Liver (tissue), 9 donors: ENCODE data around the gene SYMPK. TPM values are rescaled to one million over a fixed set of nuclear protein-coding genes. Genes with fewer than 3 reads are reported as not detected.

Experiments
- DNase-seq: peaks from one replicate; pipeline ENCODE4 v3.0.0-alpha.2; 2017; ENCODE audit warnings: low spot score
- H3K27ac ChIP-seq, 2 donors: one replicate each; pipeline ENCODE4 v1.7.0; 2013; ENCODE audit warnings: inconsistent platforms in 2 of 2, low read length in 2 of 2, control low read depth in 1 of 2, low read depth in 1 of 2, mild to moderate bottlenecking in 1 of 2
- H3K27me3 ChIP-seq, 4 donors: one replicate each; pipeline versions ENCODE4 v1.6.1 to v1.7.0; 2013; ENCODE audit warnings: low read length in 3 of 4, inconsistent platforms in 1 of 4, mild to moderate bottlenecking in 1 of 4, moderate library complexity in 1 of 4; ENCODE audit not compliant: control insufficient read depth in 4 of 4, insufficient read depth in 4 of 4
- H3K36me3 ChIP-seq, 4 donors: one replicate each; pipeline versions ENCODE4 v1.6.1 to v1.7.0; 2013; ENCODE audit warnings: low read length in 3 of 4, mild to moderate bottlenecking in 3 of 4, low read depth in 1 of 4, moderate library complexity in 1 of 4; ENCODE audit not compliant: control insufficient read depth in 4 of 4, insufficient read depth in 3 of 4
- H3K4me1 ChIP-seq, 4 donors: one replicate each; pipeline versions ENCODE4 v1.6.1 to v1.7.0; 2013; ENCODE audit warnings: low read length in 3 of 4, mild to moderate bottlenecking in 3 of 4, moderate library complexity in 1 of 4; ENCODE audit not compliant: control insufficient read depth in 4 of 4, insufficient read depth in 4 of 4
- H3K4me3 ChIP-seq, 3 donors: one replicate each; pipeline versions ENCODE4 v1.6.1 to v1.7.0; 2013; ENCODE audit warnings: low read length in 3 of 3, control low read depth in 1 of 3, low read depth in 1 of 3, mild to moderate bottlenecking in 1 of 3
- H3K9ac ChIP-seq, 2 donors: one replicate each; pipeline ENCODE4 v1.7.0; 2013; ENCODE audit warnings: low read length in 2 of 2, mild to moderate bottlenecking in 2 of 2, moderate library complexity in 2 of 2, control low read depth in 1 of 2, low read depth in 1 of 2
- H3K9me3 ChIP-seq, 4 donors: one replicate each; pipeline versions ENCODE4 v1.6.1 to v1.7.0; 2013; ENCODE audit warnings: low read length in 3 of 4; ENCODE audit not compliant: control insufficient read depth in 4 of 4
- EGR1 ChIP-seq, 2 donors: IDR thresholded peaks; 2 replicates each; pipeline ENCODE4 v1.6.1; 2016 to 2018; ENCODE audit warnings: antibody characterized with exemption in 2 of 2, low read depth in 2 of 2
- FOXA1 ChIP-seq: IDR thresholded peaks from 2 replicates; pipeline ENCODE4 v1.6.1; 2016; ENCODE audit warnings: antibody characterized with exemption
- FOXA2 ChIP-seq: IDR thresholded peaks from 2 replicates; pipeline ENCODE4 v1.6.1; 2016; ENCODE audit warnings: antibody characterized with exemption
- GABPA ChIP-seq, 2 donors: IDR thresholded peaks in 1 of 2; conservative IDR thresholded peaks in 1 of 2; 2 replicates each; pipeline ENCODE4 v1.6.1; 2016; ENCODE audit warnings: antibody characterized with exemption in 2 of 2, mild to moderate bottlenecking in 1 of 2, moderate library complexity in 1 of 2
- HNF4A ChIP-seq, 2 donors: conservative IDR thresholded peaks; 2 replicates each; pipeline ENCODE4 v1.6.1; 2016; ENCODE audit warnings: antibody characterized with exemption in 2 of 2, mild to moderate bottlenecking in 2 of 2
- HNF4G ChIP-seq: IDR thresholded peaks from 2 replicates; pipeline ENCODE4 v1.6.1; 2016; ENCODE audit warnings: antibody characterized with exemption
- JUND ChIP-seq, 2 donors: IDR thresholded peaks; 2 replicates each; pipeline ENCODE4 v1.6.1; 2016; ENCODE audit warnings: antibody characterized with exemption in 2 of 2
- MAX ChIP-seq: IDR thresholded peaks from 2 replicates; pipeline ENCODE4 v1.6.1; 2016; ENCODE audit warnings: antibody characterized with exemption
- NR2F2 ChIP-seq: IDR thresholded peaks from 2 replicates; pipeline ENCODE4 v1.6.1; 2016; ENCODE audit warnings: antibody characterized with exemption
- RAD21 ChIP-seq, 2 donors: IDR thresholded peaks; 2 replicates each; pipeline ENCODE4 v1.6.1; 2016; ENCODE audit warnings: antibody characterized with exemption in 2 of 2, mild to moderate bottlenecking in 2 of 2
- REST ChIP-seq: IDR thresholded peaks from 2 replicates; pipeline ENCODE4 v1.6.1; 2016; ENCODE audit warnings: antibody characterized with exemption, mild to moderate bottlenecking
- TAF1 ChIP-seq: conservative IDR thresholded peaks from 2 replicates; pipeline ENCODE4 v1.6.1; 2016; ENCODE audit warnings: antibody characterized with exemption, mild to moderate bottlenecking
- YY1 ChIP-seq: IDR thresholded peaks from 2 replicates; pipeline ENCODE4 v1.6.1; 2016; ENCODE audit warnings: antibody characterized with exemption, mild to moderate bottlenecking
- ZBTB33 ChIP-seq: IDR thresholded peaks from 2 replicates; pipeline ENCODE4 v1.6.1; 2016; ENCODE audit warnings: antibody characterized with exemption
- WGBS: extraction: QIAGEN DNeasy Blood & Tissue Kit; methylation state at CpG from one replicate; pipeline ENCODE4 v1.1.7; 2013; 5-methylcytosine and 5-hydroxymethylcytosine counted together
- polyA plus RNA-seq, 2 donors: library from polyadenylated mRNA; stranded (reverse) in 1 of 2; unstranded in 1 of 2; fragments of 200-250 nt in 1 of 2; fragments of >200 nt in 1 of 2; fragmentation: Nextera tagmentation in 1 of 2; extraction: Ambion mirVana in 1 of 2; gene quantifications; one replicate each; pipeline versions ENCODE4 v1.2.1 to v1.2.3, GENCODE V29; 2013 to 2015
- total RNA-seq, 2 donors: library from RNA; depleted of rRNA; stranded (reverse); fragments of >200 nt; gene quantifications; one replicate each; pipeline ENCODE4 v1.2.3, GENCODE V29; 2014
- TF ChIP-seq, protein P1 (sequence below): IDR thresholded peaks from 2 replicates; pipeline ENCODE4 v1.6.1; 2016; ENCODE audit warnings: antibody characterized with exemption
- TF ChIP-seq, protein P2 (sequence below): fragments of 150-350 bp; IDR thresholded peaks from 2 replicates; pipeline ENCODE4 v1.5.1; 2017; ENCODE audit warnings: improper control_type of control experiment, low read depth, low read length; ENCODE audit not compliant: missing input control
- donor health status: healthy.
- donor health status: healthy.
- donor health status: healthy.
- donor health status: healthy.
- donor health status: healthy.

The SYMPK gene
- total and polyA plus RNA-seq, 4 donors, result 5.5 to 26.1 (median 24.1) TPM

DNA sequence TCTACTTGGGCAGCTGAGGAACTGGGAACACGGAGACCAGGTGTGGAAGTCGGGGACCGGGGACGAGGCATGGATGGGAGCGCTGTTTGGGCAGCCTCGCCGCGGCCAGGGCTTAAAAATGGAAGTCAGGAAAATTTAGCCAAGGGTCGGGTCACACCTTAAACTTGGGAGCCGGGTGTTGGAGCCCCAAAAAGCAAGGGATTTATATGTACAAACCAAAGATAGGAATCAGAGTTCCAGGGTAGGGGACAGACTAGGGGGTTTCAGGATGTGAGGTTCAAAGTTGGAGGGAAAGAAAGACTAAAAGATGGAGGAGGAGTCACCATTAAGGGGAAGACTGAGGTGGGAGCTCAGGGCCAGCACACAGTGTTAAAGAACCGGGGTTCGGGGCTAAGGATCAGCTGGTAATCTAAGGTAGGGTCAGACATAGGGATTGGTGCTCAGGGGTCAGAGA is 1.7 kb upstream of the SYMPK start:
- Histone ChIP-seq H3K4me1 (peaks cover 9 to 57% (median 40%) of the 10 kb centered on the region in 4 donors), H3K27me3 (no peaks in the 10 kb centered on the region), H3K9ac (peak overlapping the region; percentile 98 to 99), H3K27ac (peak overlapping the region; percentile 96), H3K4me3 (peak overlapping the region; percentile 83 to 92 (median 83)), H3K36me3 (no peaks in the 10 kb centered on the region), H3K9me3 (no peaks in the 10 kb centered on the region)
- 9% methylated on average over 12 of the region's 12 CpGs for WGBS
- TF ChIP-seq MAX (no peak), RAD21 (IDR thresholded peaks at IDR 0.05) (no peak), NR2F2 (no peak), FOXA2 (no peak), TAF1 (no peak), YY1 (no peak), HNF4A (conservative IDR thresholded peaks at IDR 0.05) (no peak), HNF4G (no peak), FOXA1 (no peak), JUND (IDR thresholded peaks at IDR 0.05) (no peak), GABPA (IDR thresholded peaks at IDR 0.05 in 1 of 2, conservative IDR thresholded peaks at IDR 0.05 in 1 of 2) (no peak), ZBTB33 (no peak), EGR1 (IDR thresholded peaks at IDR 0.05; ENCODE audit: low read depth in 2 of 2) (no peak), REST (no peak)
- TF ChIP-seq, protein P1, sequence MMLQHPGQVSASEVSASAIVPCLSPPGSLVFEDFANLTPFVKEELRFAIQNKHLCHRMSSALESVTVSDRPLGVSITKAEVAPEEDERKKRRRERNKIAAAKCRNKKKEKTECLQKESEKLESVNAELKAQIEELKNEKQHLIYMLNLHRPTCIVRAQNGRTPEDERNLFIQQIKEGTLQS, result no peak
- TF ChIP-seq, protein P2, sequence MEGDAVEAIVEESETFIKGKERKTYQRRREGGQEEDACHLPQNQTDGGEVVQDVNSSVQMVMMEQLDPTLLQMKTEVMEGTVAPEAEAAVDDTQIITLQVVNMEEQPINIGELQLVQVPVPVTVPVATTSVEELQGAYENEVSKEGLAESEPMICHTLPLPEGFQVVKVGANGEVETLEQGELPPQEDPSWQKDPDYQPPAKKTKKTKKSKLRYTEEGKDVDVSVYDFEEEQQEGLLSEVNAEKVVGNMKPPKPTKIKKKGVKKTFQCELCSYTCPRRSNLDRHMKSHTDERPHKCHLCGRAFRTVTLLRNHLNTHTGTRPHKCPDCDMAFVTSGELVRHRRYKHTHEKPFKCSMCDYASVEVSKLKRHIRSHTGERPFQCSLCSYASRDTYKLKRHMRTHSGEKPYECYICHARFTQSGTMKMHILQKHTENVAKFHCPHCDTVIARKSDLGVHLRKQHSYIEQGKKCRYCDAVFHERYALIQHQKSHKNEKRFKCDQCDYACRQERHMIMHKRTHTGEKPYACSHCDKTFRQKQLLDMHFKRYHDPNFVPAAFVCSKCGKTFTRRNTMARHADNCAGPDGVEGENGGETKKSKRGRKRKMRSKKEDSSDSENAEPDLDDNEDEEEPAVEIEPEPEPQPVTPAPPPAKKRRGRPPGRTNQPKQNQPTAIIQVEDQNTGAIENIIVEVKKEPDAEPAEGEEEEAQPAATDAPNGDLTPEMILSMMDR, result no peak
- no peak for DNase-seq
